SW 1271 (cell line): ENCODE data around the gene OSM.

ENCODE experiments used
- DNase-seq, 2 experiments: peaks; one replicate each; lab custom pipeline; 2025; lab: John Stamatoyannopoulos, UW

OSM gene

DNA sequence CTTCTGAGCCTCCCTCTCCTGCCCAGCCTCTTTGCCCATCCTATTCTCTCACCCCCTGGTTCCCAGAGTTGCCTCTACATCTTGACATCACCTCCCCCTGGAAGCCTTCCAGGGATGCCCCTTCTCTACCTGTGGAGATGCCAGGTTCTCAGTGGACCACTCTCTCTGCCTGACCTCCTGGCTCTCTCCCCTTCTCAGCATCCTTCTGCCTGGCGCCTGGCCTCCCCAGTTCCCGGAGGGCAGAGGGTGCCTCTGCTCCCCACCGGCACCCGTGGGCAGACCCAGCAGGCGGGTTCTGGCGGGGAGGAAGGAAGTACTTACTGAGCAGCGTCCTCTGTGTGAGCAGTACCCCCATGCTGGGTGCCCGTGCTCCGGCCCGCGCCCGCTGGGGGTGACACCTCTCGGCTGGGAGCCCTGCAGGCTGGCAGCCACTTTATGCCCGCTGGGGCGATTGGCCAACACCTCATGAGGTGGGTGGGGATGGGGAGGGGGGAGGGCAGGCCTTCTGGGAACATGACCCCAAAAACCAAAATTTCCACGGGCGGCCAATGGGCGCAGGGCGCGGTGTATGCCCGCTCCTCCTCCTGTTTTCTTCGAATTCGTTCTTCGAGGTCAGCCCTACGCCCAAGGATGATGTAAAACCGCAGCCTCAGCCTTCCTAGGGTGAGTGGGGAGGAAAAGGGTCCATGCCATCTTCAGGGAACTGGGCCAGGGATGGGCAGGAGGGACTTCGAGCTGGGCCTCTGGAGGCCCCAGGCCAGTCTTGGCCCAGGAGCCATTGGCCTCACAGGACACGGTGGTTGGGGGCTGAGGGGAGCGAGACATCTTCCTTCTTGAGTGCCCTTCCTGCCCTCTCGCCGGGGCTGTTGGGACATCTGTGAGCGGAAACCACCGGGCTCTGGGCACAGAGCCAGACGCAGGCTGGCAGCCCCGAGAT is at the start of gene OSM:
Gene OSM, minus strand, starts transcription at position 407 of the 937 bp plus-strand sequence. Its CDS starts 52 bp downstream, at position 355.
- DNase-seq: no peak

DNA sequence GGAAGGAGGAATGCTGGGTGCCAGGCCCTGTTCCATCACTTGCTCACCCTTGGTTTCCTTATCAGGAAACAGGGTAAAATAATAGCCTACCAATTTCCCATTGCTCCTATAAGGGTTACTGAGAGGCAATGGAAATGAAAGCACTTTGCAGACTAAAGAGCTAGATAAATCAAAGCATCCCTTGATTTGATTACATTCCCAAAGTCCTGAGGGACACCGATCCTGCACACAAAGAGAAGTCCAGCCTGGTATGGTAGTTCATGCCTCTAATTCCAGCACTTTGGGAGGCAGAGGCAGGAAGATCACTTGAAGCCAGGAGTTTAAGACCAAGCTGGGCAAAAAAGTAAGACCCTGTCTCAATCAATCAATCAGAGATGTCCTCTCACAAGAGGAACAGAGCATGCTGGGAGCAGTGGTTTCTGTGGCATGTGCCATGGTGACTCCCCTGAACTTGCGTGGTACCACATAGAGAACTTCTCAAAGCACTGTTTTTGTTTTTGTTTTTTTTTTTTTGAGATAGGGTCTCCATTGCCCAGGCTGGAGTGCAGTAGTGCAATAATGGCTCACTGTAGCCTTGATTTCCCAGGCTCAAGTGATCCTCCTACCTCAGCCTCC is 49.4 kb upstream of the OSM start:
- no peak for DNase-seq

DNA sequence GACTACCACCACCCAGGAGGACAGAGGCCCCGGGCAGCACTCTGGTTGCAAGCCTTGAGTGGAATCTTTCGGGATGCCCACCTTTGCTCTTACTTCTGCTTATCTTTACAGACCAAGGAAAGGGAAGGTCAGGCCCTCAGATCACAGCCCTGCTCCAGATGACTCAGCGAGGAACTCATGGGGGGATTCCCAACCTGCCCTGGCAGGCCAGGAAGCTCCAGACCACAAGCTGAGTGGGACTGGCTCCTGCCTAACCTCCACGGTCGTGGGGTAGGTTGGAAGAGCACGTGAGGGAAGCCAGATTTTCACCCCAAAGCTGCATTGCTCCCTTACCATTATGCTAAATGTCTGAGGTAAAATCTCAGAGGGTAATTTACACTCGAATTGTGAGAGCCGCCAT is 48.3 kb upstream of the OSM start:
- no peak for DNase-seq

DNA sequence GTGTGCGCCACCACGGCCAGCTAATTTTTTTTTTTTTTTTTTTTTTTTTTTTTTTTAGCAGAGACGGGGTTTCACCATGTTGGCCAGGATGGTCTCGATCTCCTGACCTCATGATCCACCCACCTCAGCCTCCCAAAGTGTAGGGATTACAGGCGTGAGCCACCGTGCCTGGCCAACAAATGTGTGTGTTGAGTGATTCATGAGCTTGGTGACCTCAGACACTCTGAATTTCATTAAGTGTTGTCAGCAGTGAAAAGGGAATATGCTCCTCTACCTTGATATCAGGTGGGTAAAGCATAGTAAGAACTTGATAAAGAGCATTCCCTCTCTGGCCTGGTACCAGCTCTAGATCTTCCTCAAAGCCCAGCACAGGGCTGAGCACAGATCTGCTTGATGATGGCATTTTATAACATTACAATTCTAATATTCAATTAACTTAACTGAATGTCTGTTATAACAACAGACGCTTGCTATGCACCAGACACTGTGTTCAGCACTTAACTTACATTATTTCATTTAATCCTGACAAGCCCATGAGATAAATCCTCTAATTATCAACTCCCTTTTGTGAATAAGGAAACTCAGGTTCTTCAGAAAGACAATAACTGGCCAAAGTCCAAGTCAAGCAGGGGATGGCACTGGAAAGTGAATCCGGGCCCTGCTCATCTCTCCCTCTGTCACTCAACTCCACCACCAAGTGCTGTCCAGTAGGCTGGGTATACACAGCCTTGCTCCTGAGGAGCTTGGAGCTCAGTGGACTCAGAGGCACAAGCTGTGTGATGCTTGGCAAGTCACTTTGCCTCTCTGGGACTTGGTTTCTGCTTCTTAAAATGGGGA is 47.1 kb upstream of the OSM start:
- DNase-seq: no peak

DNA sequence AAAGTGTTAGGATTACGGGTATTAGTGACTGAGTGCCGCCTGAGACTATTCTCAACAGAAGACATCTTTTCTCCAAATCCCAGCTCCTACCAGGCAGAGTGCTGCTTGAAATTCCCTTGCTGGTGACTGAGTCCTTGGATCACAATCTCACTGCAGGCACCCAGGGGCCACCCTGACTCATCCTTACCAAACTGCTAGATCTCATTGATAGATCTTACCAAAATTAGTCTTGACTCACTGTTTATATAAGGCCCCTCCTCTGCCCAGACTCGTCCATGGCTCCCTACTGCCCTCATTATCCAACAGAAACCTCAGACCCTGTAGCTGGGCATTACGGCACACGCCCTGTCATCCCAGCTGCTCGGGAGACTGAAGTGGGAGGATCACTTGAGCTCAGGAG is 45.4 kb upstream of the OSM start:
- no peak for DNase-seq

DNA sequence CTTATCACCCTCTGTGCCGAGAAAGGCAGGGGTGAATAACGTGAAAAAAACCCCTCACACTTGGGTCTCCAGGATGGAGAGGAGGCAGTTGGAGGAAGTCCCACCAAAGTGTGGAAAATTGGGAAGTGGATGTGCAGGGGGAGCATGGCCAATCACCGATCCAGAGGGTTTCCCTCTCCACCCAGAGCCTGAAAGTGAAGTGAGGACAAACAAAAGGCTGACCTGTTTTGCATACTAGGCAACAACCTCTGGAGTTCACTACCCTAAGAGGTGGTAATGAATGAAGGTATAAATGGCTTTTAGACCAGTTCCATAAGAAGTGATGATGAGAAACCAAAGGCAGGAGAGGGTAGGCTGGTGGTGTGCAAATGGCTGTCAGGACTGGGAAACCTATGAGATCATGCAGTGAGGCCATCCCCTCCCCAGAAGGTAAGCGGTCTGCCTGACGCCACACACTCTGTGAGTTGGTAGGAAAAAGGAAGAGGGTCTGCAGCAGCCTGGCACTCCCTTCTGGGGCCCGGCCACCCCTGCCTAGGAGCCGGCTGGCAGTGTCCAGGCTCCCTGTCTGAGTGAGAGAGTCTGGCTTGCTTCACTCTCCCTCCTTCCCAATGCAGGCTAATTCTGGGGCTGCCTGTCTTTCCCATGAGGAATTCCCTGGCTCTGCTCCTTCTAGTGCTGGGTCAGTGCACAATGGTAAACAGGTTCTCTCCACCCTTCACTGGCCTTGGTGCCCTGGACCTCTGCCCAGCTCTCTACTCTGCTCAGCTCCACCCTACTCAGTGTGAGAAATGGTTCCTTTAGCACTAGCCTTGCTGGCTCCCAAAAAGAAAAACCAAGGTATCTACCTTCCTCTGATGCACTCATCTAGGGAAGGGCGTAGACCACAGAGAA is 44.5 kb upstream of the OSM start:
- DNase-seq: no peak

DNA sequence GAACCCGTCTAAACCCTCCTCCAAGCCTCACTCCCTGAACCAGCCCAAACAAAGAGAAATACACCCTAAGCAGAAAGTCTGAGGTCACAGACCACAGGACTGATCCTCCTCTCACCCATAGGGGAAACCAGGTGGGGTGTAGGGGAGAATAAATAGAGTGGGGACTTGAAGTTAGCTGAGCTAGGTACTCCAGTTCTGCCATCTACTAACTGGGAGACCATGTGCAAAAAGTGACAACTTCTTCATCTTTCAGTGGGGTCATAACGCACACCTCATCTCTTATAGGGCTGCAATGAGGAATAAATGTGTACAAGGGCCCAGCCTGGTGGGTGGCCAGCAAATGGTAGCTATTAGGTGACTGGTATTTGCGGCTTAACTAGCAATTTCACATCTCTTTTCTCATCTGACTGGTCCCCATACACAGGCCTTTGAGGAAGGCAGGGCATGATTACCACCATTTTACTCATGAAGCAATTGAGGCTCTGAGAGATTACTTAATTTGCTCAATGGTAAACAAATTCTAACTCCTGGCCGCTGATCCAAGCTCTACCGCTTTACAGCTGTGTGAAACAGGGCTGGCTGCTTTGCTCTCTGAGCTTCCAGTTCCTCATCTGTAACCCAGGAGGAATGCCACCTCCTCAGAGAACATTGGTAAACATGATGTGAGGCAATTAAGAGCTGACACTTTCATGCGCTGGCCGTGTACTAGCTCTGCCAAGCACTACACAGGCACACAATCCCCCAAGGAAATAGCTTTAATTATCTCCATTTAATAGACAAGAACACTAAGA is 43.5 kb upstream of the OSM start:
- no peak for DNase-seq

DNA sequence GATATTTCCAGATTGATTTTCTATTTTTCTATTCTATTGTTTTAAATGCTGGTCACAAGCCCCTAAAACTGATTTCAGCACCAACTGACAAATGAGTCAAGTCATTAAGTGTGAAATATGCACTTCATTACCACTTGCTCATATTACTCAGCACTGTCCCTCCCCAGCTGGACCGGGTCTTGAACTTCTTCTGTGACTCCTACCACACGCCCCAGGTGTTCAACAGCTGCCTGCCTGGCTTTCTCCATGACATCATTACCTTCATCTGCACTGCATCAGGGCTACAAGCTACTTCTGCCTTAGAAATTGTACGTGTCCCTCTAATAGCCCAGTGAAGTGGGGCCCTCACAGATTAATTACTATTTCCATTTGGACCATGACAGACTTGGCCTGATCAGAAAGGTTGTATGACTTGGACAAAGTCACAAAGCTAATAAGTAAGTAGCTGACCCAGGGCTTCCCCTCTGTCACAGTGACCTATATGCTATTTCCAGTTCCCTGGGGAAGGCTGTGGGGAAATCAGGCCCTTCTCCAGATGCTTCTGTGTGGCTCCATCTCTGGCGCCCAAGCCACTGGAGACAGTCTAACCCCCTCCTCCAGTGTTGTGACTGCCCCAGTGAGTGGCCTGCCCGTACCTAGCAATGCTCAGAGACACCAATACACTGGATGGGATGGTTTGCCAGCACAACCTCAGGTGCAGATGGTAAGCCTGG is 42.0 kb upstream of the OSM start:
- DNase-seq: no peak

DNA sequence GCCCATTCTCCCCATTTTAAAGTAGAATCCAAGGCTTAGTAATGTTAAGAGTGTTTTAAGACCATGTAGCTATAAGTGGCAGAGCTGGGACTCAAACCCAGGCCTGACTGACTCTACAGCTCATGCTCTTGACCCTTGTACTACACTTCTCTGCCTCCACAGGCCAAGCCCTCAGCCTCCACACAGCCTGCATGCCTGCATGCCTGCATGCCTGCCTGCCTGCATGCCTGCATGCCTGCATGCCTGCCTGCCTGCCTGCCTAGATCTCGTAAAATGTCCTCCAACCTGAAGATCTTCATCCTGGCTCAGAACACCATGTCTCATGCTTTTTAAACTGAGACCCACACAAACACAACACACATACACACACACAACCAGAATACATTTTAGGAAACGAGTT is 41.4 kb upstream of the OSM start:
- DNase-seq: no peak

DNA sequence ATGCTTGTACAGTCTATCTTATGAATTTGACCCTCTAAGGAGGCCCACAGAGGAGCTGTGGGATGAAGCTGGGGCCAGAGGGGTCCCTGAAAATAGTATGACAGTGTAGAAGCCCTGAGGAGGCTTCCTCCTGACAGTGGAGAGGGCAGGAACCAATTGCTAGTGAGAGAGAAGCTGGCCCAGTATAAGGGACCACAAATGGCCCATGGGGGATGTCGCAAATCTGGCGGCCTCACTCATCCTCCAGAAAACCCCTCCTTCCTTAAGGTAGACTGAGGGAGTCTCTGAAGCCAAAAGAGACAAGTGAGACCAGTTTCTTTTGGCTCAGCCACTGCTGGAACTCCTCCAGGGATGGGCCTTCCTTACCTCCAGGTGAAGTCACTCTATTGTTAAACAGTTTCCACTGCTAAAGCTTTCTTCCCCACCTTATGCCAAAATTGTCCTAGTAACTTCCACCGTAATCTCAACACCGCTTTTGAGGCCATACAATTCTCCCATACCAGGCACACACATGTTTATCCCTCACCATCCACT is 40.5 kb upstream of the OSM start:
- no peak for DNase-seq

DNA sequence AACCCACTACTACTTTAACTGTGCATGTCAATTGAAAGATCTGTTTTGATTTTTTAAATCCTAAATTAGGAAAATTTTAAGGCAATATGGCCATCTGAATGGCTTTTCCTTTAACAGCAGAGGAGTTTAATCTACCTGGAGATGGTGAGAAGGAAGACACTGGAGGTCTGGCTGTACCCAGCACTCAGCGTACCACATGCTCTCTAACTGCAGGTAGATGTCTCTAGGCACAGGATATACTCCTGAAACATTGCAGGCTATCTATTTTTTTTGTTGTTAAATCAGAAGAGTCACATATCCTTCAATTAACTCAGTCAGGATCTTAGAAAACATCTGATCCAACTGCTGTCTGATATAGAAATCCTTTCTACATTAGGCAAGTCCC is 40.0 kb upstream of the OSM start:
- no peak for DNase-seq

DNA sequence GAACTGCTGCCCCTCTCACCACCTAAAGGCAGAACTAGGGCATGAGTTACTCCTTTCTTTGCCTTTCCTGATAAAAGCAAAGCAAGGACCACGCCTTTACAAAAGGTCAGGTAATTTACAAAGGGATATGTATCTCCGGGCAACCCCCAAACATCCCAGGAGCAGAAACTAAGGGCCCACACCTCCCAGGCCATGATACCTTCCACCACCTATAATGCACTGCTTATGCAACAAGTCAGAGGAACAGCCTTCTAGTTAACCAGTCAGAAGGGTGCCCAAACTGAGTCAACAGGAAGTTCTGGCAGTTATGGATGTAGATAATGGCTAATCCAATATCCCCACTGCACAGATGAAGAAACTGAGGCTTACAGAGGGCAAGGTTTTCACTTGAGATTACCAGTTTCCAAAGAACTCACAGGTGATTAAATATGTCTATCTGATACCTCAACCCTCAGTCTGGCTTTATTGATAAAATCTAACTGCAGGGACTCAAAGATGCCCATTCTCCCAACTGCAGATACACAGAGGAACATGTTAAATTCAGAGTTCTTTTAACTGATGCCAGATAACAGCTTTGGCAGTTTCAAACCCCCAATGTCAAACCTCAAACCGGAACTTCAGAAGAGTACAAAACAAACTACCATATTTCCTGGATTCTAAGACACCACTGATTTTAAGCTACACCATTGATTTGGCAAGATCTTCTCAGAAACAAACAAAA is 39.4 kb upstream of the OSM start:
- no peak for DNase-seq

DNA sequence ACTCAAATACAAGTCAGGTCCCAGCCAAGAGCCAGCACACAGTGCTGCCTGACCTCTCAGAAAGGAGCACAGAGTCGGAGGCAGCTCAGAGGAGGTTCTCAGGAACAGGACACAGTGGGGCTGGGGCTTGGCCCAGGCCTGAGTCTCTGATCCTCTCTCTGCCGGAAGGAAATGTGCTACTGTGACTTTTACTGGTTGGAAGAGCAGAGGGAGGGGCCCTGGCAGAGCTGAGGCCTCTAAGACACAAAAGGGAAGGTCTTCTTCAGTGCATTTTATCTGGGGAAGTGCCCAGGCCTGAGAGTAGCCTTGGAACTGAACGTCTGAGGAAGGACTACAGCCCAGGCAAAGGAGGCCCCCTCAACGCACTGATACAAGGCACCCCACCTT is 38.9 kb upstream of the OSM start:
- DNase-seq: no peak

DNA sequence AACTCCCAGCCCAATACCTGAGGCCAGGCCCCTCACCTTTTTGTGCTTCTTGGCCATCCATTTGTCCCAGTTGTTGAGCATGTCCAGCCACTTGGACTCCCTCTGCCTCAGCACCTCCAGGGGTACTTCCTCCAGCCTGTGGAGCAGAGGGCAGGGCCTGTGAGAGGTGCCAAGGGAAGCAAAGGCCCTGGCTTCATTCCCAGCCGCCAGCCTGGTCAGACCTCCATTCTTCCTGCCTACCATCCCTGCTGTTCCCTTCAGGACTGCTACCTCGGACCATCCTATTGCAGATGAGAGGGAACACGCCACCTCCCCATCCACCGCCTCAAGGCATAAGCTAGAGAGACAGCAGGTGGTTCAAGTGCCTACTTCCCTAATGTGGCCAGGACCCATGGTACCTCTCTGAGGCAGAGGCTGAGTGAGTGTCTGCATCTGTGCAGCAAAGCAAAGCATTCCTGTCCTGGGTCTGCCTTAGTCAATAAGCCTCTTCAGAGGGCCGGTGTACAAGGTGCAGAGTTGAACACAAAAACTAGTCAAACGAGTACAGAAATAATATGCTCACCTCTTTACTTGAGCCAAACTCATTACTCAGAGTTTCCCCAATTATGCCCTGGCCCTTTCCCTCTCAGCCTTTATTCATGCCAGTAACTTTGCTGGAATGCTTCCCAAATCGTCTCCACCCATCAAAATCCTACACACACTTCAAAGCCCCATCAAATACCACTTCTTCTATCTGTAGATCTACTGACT is 38.0 kb upstream of the OSM start:
- DNase-seq: no peak

DNA sequence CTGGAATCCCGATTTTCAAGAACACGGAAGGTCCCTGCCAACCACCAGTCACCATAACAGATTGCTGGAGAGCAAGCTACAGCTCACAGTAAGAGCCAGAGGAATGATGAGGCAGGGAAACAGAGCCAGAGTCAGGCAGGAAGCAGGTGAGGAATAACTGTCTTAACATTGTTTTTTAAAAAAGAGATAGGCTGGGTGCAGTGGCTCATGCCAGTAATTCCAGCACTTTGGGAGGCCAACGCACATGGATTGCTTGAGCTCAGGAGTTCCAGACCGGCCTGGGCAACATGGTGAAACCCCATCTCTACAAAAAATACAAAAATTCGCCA is 36.1 kb upstream of the OSM start:
- DNase-seq: no peak

DNA sequence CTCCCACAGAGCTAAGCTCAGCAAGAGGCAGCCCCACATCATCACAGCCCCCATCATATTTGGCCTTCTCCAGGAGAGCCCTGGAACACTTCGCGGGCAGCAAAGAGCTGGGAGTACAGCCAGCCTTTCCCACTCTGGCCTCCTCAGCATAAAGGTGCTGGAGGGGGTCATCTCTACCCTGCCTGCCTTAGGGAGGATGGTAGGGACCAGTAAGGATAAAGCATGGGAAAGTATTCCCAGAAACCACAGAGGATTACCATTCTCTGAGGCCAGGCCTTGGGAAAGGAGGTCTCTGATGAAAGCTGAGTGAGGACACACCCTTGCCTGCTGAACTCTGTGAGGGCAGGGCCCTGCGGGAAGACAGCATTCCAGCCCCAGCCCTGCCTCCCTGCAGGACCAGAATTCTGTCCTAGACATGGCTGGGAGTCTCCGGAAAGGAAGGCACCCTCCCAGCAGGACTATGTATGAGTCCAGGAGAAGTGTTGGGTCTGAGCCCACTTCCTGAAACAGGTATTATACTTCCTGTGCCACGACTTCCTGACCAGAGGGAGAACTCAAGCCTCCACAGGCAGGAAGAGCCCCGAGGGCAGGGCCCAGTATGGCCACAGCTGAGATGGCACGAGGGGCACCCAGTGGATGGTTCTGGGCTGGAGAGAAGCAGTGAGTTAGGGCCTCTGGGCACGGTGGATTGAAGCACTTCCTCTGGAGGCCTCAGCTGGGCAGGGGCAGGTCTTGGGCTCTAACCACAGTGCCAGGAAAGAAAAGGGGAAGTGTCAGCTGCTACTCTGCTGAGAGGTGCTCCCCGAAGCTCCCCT is 35.6 kb upstream of the OSM start:
- DNase-seq: no peak

DNA sequence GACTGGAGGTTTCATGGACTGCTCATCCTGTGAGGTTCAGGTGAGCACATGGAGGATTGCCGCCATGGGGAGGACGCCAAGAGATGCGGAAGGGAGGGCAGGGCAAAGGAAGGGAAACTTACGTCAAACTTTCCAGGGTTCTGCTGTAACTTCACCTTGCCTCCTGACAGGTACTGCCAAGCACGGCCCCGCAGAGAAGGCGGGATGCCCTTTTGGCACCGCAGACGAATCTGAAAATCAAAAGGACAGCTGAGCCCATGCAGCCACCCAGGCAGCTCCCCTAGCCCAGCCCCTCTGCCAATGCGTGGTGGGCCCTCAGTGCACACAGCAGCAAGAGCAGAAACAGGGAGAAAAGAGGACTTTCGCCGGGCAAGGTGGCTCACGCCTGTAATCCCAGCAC is 32.7 kb upstream of the OSM start:
- no peak for DNase-seq
